GM19438 (cell line): ENCODE results near the gene GCNA.

Experiments used
- ATAC-seq: cut with Tn5 transposase; IDR thresholded peaks from one replicate; pipeline ENCODE4 v1.9.1; 2021; ENCODE audit warnings: low read depth; ENCODE audit not compliant: unreplicated experiment

Gene GCNA

GRCh38 chrX:71578253-71579135, at the start of gene GCNA:
Gene GCNA (plus strand): TSS chrX:71578437. CDS start chrX:71580822, 2,385 bp downstream.
- no peak for ATAC-seq

- ATAC-seq: no peak
Observed at GRCh38 chrX:71532078-71532752, 46.0 kb upstream of the GCNA start.

- peak; percentile 80 for ATAC-seq
Observed at GRCh38 chrX:71532753-71533425, 45.3 kb upstream of the GCNA start, which contains the start of gene OGT. Gene OGT (plus strand): TSS chrX:71533104. CDS start chrX:71533300, 196 bp downstream.

GRCh38 chrX:71533516-71533850, 44.8 kb upstream of the GCNA start:
- ATAC-seq: no peak

- no peak for ATAC-seq
Observed at GRCh38 chrX:71533851-71534561, 44.2 kb upstream of the GCNA start.

- ATAC-seq: no peak
Observed at GRCh38 chrX:71534773-71535544, 43.3 kb upstream of the GCNA start.

GRCh38 chrX:71536285-71536684, 42.0 kb upstream of the GCNA start:
- no peak for ATAC-seq

- no peak for ATAC-seq
Observed at GRCh38 chrX:71537743-71538142, 40.5 kb upstream of the GCNA start.

- ATAC-seq: no peak
Observed at GRCh38 chrX:71540801-71541200, 37.4 kb upstream of the GCNA start.

GRCh38 chrX:71541210-71542022, 36.8 kb upstream of the GCNA start:
- peak; percentile 80 for ATAC-seq

- no peak for ATAC-seq
Observed at GRCh38 chrX:71542411-71542810, 35.8 kb upstream of the GCNA start.

GRCh38 chrX:71542825-71543224, 35.4 kb upstream of the GCNA start:
- ATAC-seq: no peak

GRCh38 chrX:71543316-71543715, 34.9 kb upstream of the GCNA start:
- no peak for ATAC-seq

- ATAC-seq: no peak
Observed at GRCh38 chrX:71545364-71545763, 32.9 kb upstream of the GCNA start.

GRCh38 chrX:71546879-71547278, 31.4 kb upstream of the GCNA start:
- ATAC-seq: no peak

- no peak for ATAC-seq
Observed at GRCh38 chrX:71547339-71547738, 30.9 kb upstream of the GCNA start.

- no peak for ATAC-seq
Observed at GRCh38 chrX:71549986-71550385, 28.3 kb upstream of the GCNA start.

GRCh38 chrX:71550578-71550977, 27.7 kb upstream of the GCNA start:
- no peak for ATAC-seq

GRCh38 chrX:71556036-71556435, 22.2 kb upstream of the GCNA start:
- ATAC-seq: no peak
